Activated naive CD8-positive, alpha-beta T cell treated with anti-CD3 and anti-CD28 coated beads for 36 hours (primary cell): ENCODE results near the gene EIF4E3. TPM values are rescaled to one million over a fixed set of nuclear protein-coding genes. Genes with fewer than 3 reads are reported as not detected.

Experiments used
- total RNA-seq, 2 experiments: library from RNA; stranded (reverse); gene quantifications; one replicate each; pipeline ENCODE4 v1.2.3, GENCODE V29; 2021

EIF4E3 gene
- total RNA-seq, 2 experiments from 2014 or later = 24.9 to 26.1 TPM

Other genes starting within 250 kb of the EIF4E3 start
- 100 to 1,000 TPM; 203 to 205 TPM for gene FOXP1, start 141.7 kb downstream of the EIF4E3 start, total RNA-seq
- under 1 TPM; 0.68 to 0.91 TPM for gene GPR27, start 28.5 kb upstream of the EIF4E3 start, total RNA-seq
- under 1 TPM in 1 of 2 experiments, not detected in 1; 0.34 TPM for gene PROK2, start 59.7 kb upstream of the EIF4E3 start, total RNA-seq